GM23338 (cell line): Measurements from ENCODE around the gene PDE4D. TPM values are rescaled to one million over a fixed set of nuclear protein-coding genes. Genes with fewer than 3 reads are reported as not detected.

Source experiments
- ATAC-seq: fragments of 200-7000 bp; cut with Tn5 transposase; 3 replicates; pipeline ENCODE4 v1.9.1; 2020
- DNase-seq: peaks from one replicate; pipeline ENCODE4 v3.0.0-alpha.2; 2015; ENCODE audit warnings: low spot score
- H2AFZ ChIP-seq: fragments of 200-600 bp; sonication (generic); 2 replicates; pipeline ENCODE4 v1.8.0; 2016; ENCODE audit warnings: antibody characterized with exemption, mild to moderate bottlenecking, moderate library complexity
- H3F3A ChIP-seq: fragments of 200-600 bp; sonication (generic); replicated peaks from 2 replicates; pipeline ENCODE4 v1.8.0; 2017; ENCODE audit warnings: antibody characterized with exemption, mixed run types, low read depth
- H3K27ac ChIP-seq: fragments of 200-600 bp; sonication (generic); 2 replicates; pipeline ENCODE4 v1.6.1; 2016; ENCODE audit warnings: low read depth
- H3K27me3 ChIP-seq: fragments of 200-600 bp; sonication (generic); 2 replicates; pipeline ENCODE4 v1.8.0; 2016; ENCODE audit warnings: mild to moderate bottlenecking, mixed run types, moderate library complexity; ENCODE audit not compliant: insufficient read depth
- H3K36me3 ChIP-seq: fragments of 200-600 bp; sonication (generic); 2 replicates; pipeline ENCODE4 v1.8.0; 2016; ENCODE audit warnings: mild to moderate bottlenecking; ENCODE audit not compliant: insufficient read depth
- H3K4me1 ChIP-seq: fragments of 200-600 bp; sonication (generic); 2 replicates; pipeline ENCODE4 v1.8.0; 2016; ENCODE audit warnings: mild to moderate bottlenecking, moderate library complexity; ENCODE audit not compliant: insufficient read depth
- H3K4me2 ChIP-seq: fragments of 200-600 bp; sonication (generic); 2 replicates; pipeline ENCODE4 v1.7.1; 2017; ENCODE audit warnings: mixed run types
- H3K4me3 ChIP-seq: fragments of 200-600 bp; sonication (generic); 2 replicates; pipeline ENCODE4 v1.6.1; 2016; ENCODE audit warnings: mixed run types
- H3K79me2 ChIP-seq: fragments of 200-600 bp; sonication (generic); replicated peaks from 2 replicates; pipeline ENCODE4 v1.8.0; 2017; ENCODE audit warnings: mild to moderate bottlenecking; ENCODE audit not compliant: insufficient read depth
- H3K9me2 ChIP-seq: fragments of 200-600 bp; sonication (generic); 2 replicates; pipeline ENCODE4 v1.8.0; 2017; ENCODE audit not compliant: insufficient read depth
- H4K20me1 ChIP-seq: fragments of 200-600 bp; sonication (generic); replicated peaks from 2 replicates; pipeline ENCODE4 v1.8.0; 2017; ENCODE audit warnings: mild to moderate bottlenecking; ENCODE audit not compliant: insufficient read depth
- H3K27ac Mint-ChIP-seq: 2 replicates; pipeline ENCODE4 v1.8.0; 2020; ENCODE audit warnings: inconsistent platforms, mild to moderate bottlenecking, moderate library complexity, mixed read lengths
- H3K27me3 Mint-ChIP-seq: 3 replicates; pipeline ENCODE4 v1.8.0; 2022; ENCODE audit warnings: low read depth, mild to moderate bottlenecking, moderate library complexity, mixed read lengths, inconsistent platforms; ENCODE audit not compliant: insufficient read depth, poor library complexity
- H3K36me3 Mint-ChIP-seq: 3 replicates; pipeline ENCODE4 v1.8.0; 2021; ENCODE audit warnings: low read depth, mild to moderate bottlenecking, inconsistent platforms, moderate library complexity, mixed read lengths
- H3K4me1 Mint-ChIP-seq: 3 replicates; pipeline ENCODE4 v1.8.0; 2020; ENCODE audit warnings: mild to moderate bottlenecking, inconsistent platforms, mixed read lengths
- H3K4me3 Mint-ChIP-seq: 3 replicates; pipeline ENCODE4 v1.8.0; 2021; ENCODE audit warnings: moderate library complexity, mild to moderate bottlenecking, inconsistent platforms, mixed read lengths
- H3K9me3 Mint-ChIP-seq: 3 replicates; pipeline ENCODE4 v1.8.0; 2020; ENCODE audit warnings: moderate library complexity, mild to moderate bottlenecking, inconsistent platforms, mixed read lengths
- CREB1 ChIP-seq: fragments of 250-450 bp; sonication (Bioruptor Pico); IDR thresholded peaks from 2 replicates; pipeline ENCODE4 v1.5.0; 2020; ENCODE audit warnings: low read depth, mild to moderate bottlenecking, moderate library complexity
- EZH2 ChIP-seq: fragments of 200-600 bp; sonication (generic); IDR thresholded peaks from one replicate; pipeline ENCODE4 v1.8.0; 2017; ENCODE audit warnings: antibody characterized with exemption, mild to moderate bottlenecking, low read depth; ENCODE audit not compliant: unreplicated experiment
- EZH2phosphoT487 ChIP-seq: fragments of 200-600 bp; sonication (generic); IDR thresholded peaks from one replicate; pipeline ENCODE4 v1.8.1; 2018; ENCODE audit warnings: antibody characterized with exemption; ENCODE audit not compliant: unreplicated experiment
- JUNB ChIP-seq: IDR thresholded peaks from one replicate; pipeline ENCODE4 v1.6.1; 2016; ENCODE audit warnings: antibody characterized with exemption; ENCODE audit not compliant: unreplicated experiment
- NANOG ChIP-seq: IDR thresholded peaks from 2 replicates; pipeline ENCODE4 v1.6.1; 2016; ENCODE audit warnings: antibody characterized with exemption, borderline replicate concordance
- POLR2AphosphoS5 ChIP-seq: IDR thresholded peaks from 2 replicates; pipeline ENCODE4 v1.6.1; 2016; ENCODE audit warnings: antibody characterized with exemption, low read depth
- STAT1 ChIP-seq: IDR thresholded peaks from one replicate; pipeline ENCODE4 v1.6.1; 2016; ENCODE audit warnings: antibody characterized with exemption; ENCODE audit not compliant: unreplicated experiment
- ZNF114 ChIP-seq: fragments of 250-450 bp; sonication (Bioruptor Pico); IDR thresholded peaks from 2 replicates; pipeline ENCODE4 v1.5.0; 2020; ENCODE audit warnings: mild to moderate bottlenecking, moderate library complexity
- ZNF331 ChIP-seq: fragments of 250-450 bp; sonication (Bioruptor Pico); IDR thresholded peaks from 2 replicates; pipeline ENCODE4 v1.5.0; 2020; ENCODE audit warnings: low read depth, mild to moderate bottlenecking, moderate library complexity
- polyA plus RNA-seq: library from polyadenylated mRNA; unstranded; fragments of >200 nt; fragmentation: Nextera tagmentation; extraction: Ambion mirVana; gene quantifications from 2 replicates; pipeline ENCODE4 v1.2.1, GENCODE V29; 2016
- total RNA-seq: library from RNA; depleted of rRNA; stranded (reverse); fragments of >200 nt; shearing (Covaris generic); gene quantifications from 2 replicates; pipeline ENCODE4 v1.2.3, GENCODE V29; 2014
- TF ChIP-seq, protein P1 (sequence below): IDR thresholded peaks from 2 replicates; pipeline ENCODE4 v1.6.1; 2016; ENCODE audit warnings: antibody characterized with exemption
- TF ChIP-seq, protein P2 (sequence below): fragments of 250-450 bp; sonication (Bioruptor Pico); IDR thresholded peaks from 2 replicates; pipeline ENCODE4 v1.5.0; 2020; ENCODE audit warnings: mild to moderate bottlenecking, moderate library complexity
- TF ChIP-seq, protein P3 (sequence below): IDR thresholded peaks from one replicate; pipeline ENCODE4 v1.6.1; 2018; ENCODE audit warnings: antibody characterized with exemption; ENCODE audit not compliant: unreplicated experiment
- TF ChIP-seq, protein P4 (sequence below), 2 experiments: fragments of 200-600 bp in 1 of 2; sonication (generic) in 1 of 2; conservative IDR thresholded peaks; 2 replicates each; pipeline versions ENCODE4 v1.5.1 to v1.6.1; 2016 to 2017; ENCODE audit warnings: antibody characterized with exemption in 2 of 2, low read depth in 2 of 2, mild to moderate bottlenecking in 2 of 2, moderate library complexity in 1 of 2

Gene PDE4D
- total and polyA plus RNA-seq, 2 experiments from 2014 or later, result 2.1 to 4.7 TPM

DNA sequence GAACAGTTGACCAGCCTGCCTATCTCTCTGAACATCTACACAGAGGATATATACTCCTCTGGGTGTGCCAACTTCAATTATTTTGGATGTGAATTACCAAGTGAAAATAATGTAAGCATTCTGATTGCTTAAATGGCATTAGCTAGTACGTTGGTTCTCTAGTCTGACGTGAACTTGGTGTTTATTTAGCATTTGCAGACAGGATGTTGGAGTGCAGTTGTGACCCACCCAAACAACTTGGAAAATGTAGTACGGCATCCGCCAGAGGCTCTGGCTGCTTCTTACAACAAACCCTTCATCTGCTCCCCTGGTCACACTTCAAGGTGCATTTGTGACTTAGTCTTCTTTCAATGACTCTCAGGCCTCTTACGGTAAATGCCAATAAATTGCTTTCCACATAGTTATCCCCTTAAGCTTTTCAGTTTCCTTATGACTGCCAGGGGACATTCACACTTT is 616.6 kb downstream of the PDE4D start:
- no peak overlapping the region for H3K27ac ChIP-seq
- H3K4me3 ChIP-seq, result no peak overlapping the region
- H3K9me2 ChIP-seq, result no peaks in the 10 kb centered on the region
- Mint-ChIP-seq H3K9me3 (no peaks in the 10 kb centered on the region), H3K4me3 (no peak overlapping the region), H3K36me3 (no peaks in the 10 kb centered on the region), H3K27ac (no peak overlapping the region), H3K27me3 (no peaks in the 10 kb centered on the region), H3K4me1 (peaks cover 13% of the 10 kb centered on the region)
- no peaks in the 10 kb centered on the region for H4K20me1 ChIP-seq
- H2AFZ ChIP-seq, result no peak overlapping the region
- H3K27me3 ChIP-seq, result no peaks in the 10 kb centered on the region
- TF ChIP-seq EZH2phosphoT487 (no peak), CREB1 (CRISPR knock-in tag) (no peak), NANOG (no peak), STAT1 (no peak), JUNB (no peak), EZH2 (no peak), ZNF114 (CRISPR knock-in tag) (no peak), POLR2AphosphoS5 (no peak), ZNF331 (no peak)
- TF ChIP-seq, protein P1, sequence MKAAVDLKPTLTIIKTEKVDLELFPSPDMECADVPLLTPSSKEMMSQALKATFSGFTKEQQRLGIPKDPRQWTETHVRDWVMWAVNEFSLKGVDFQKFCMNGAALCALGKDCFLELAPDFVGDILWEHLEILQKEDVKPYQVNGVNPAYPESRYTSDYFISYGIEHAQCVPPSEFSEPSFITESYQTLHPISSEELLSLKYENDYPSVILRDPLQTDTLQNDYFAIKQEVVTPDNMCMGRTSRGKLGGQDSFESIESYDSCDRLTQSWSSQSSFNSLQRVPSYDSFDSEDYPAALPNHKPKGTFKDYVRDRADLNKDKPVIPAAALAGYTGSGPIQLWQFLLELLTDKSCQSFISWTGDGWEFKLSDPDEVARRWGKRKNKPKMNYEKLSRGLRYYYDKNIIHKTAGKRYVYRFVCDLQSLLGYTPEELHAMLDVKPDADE, result no peak
- TF ChIP-seq, protein P2, sequence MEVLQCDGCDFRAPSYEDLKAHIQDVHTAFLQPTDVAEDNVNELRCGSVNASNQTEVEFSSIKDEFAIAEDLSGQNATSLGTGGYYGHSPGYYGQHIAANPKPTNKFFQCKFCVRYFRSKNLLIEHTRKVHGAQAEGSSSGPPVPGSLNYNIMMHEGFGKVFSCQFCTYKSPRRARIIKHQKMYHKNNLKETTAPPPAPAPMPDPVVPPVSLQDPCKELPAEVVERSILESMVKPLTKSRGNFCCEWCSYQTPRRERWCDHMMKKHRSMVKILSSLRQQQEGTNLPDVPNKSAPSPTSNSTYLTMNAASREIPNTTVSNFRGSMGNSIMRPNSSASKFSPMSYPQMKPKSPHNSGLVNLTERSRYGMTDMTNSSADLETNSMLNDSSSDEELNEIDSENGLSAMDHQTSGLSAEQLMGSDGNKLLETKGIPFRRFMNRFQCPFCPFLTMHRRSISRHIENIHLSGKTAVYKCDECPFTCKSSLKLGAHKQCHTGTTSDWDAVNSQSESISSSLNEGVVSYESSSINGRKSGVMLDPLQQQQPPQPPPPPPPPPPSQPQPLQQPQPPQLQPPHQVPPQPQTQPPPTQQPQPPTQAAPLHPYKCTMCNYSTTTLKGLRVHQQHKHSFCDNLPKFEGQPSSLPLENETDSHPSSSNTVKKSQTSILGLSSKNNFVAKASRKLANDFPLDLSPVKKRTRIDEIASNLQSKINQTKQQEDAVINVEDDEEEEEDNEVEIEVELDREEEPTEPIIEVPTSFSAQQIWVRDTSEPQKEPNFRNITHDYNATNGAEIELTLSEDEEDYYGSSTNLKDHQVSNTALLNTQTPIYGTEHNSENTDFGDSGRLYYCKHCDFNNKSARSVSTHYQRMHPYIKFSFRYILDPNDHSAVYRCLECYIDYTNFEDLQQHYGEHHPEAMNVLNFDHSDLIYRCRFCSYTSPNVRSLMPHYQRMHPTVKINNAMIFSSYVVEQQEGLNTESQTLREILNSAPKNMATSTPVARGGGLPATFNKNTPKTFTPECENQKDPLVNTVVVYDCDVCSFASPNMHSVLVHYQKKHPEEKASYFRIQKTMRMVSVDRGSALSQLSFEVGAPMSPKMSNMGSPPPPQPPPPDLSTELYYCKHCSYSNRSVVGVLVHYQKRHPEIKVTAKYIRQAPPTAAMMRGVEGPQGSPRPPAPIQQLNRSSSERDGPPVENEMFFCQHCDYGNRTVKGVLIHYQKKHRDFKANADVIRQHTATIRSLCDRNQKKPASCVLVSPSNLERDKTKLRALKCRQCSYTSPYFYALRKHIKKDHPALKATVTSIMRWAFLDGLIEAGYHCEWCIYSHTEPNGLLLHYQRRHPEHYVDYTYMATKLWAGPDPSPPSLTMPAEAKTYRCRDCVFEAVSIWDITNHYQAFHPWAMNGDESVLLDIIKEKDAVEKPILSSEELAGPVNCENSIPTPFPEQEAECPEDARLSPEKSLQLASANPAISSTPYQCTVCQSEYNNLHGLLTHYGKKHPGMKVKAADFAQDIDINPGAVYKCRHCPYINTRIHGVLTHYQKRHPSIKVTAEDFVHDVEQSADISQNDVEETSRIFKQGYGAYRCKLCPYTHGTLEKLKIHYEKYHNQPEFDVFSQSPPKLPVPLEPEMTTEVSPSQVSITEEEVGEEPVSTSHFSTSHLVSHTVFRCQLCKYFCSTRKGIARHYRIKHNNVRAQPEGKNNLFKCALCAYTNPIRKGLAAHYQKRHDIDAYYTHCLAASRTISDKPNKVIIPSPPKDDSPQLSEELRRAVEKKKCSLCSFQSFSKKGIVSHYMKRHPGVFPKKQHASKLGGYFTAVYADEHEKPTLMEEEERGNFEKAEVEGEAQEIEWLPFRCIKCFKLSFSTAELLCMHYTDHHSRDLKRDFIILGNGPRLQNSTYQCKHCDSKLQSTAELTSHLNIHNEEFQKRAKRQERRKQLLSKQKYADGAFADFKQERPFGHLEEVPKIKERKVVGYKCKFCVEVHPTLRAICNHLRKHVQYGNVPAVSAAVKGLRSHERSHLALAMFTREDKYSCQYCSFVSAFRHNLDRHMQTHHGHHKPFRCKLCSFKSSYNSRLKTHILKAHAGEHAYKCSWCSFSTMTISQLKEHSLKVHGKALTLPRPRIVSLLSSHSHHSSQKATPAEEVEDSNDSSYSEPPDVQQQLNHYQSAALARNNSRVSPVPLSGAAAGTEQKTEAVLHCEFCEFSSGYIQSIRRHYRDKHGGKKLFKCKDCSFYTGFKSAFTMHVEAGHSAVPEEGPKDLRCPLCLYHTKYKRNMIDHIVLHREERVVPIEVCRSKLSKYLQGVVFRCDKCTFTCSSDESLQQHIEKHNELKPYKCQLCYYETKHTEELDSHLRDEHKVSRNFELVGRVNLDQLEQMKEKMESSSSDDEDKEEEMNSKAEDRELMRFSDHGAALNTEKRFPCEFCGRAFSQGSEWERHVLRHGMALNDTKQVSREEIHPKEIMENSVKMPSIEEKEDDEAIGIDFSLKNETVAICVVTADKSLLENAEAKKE (CRISPR knock-in tag), result no peak
- TF ChIP-seq, protein P3, sequence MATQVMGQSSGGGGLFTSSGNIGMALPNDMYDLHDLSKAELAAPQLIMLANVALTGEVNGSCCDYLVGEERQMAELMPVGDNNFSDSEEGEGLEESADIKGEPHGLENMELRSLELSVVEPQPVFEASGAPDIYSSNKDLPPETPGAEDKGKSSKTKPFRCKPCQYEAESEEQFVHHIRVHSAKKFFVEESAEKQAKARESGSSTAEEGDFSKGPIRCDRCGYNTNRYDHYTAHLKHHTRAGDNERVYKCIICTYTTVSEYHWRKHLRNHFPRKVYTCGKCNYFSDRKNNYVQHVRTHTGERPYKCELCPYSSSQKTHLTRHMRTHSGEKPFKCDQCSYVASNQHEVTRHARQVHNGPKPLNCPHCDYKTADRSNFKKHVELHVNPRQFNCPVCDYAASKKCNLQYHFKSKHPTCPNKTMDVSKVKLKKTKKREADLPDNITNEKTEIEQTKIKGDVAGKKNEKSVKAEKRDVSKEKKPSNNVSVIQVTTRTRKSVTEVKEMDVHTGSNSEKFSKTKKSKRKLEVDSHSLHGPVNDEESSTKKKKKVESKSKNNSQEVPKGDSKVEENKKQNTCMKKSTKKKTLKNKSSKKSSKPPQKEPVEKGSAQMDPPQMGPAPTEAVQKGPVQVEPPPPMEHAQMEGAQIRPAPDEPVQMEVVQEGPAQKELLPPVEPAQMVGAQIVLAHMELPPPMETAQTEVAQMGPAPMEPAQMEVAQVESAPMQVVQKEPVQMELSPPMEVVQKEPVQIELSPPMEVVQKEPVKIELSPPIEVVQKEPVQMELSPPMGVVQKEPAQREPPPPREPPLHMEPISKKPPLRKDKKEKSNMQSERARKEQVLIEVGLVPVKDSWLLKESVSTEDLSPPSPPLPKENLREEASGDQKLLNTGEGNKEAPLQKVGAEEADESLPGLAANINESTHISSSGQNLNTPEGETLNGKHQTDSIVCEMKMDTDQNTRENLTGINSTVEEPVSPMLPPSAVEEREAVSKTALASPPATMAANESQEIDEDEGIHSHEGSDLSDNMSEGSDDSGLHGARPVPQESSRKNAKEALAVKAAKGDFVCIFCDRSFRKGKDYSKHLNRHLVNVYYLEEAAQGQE, result no peak
- TF ChIP-seq, protein P4, sequence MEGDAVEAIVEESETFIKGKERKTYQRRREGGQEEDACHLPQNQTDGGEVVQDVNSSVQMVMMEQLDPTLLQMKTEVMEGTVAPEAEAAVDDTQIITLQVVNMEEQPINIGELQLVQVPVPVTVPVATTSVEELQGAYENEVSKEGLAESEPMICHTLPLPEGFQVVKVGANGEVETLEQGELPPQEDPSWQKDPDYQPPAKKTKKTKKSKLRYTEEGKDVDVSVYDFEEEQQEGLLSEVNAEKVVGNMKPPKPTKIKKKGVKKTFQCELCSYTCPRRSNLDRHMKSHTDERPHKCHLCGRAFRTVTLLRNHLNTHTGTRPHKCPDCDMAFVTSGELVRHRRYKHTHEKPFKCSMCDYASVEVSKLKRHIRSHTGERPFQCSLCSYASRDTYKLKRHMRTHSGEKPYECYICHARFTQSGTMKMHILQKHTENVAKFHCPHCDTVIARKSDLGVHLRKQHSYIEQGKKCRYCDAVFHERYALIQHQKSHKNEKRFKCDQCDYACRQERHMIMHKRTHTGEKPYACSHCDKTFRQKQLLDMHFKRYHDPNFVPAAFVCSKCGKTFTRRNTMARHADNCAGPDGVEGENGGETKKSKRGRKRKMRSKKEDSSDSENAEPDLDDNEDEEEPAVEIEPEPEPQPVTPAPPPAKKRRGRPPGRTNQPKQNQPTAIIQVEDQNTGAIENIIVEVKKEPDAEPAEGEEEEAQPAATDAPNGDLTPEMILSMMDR (conservative IDR thresholded peaks at IDR 0.05; ENCODE audit: low read depth in 2 of 2), result no peak
- no peaks in the 10 kb centered on the region for H3K79me2 ChIP-seq
- no peak for ATAC-seq
- H3K36me3 ChIP-seq, result no peaks in the 10 kb centered on the region
- peaks cover 17% of the 10 kb centered on the region; the same call in 1 of the 2 replicates for H3K4me1 ChIP-seq
- no peak overlapping the region for H3K4me2 ChIP-seq
- H3F3A ChIP-seq, result no peaks in the 10 kb centered on the region
- DNase-seq, result no peak
